ENCODE data around the gene COL9A1. TPM values are rescaled to one million over a fixed set of nuclear protein-coding genes. Genes with fewer than 3 reads are reported as not detected.

Gene COL9A1
- total RNA-seq, 1 experiment from 2014 or later, result not detected

DNA sequence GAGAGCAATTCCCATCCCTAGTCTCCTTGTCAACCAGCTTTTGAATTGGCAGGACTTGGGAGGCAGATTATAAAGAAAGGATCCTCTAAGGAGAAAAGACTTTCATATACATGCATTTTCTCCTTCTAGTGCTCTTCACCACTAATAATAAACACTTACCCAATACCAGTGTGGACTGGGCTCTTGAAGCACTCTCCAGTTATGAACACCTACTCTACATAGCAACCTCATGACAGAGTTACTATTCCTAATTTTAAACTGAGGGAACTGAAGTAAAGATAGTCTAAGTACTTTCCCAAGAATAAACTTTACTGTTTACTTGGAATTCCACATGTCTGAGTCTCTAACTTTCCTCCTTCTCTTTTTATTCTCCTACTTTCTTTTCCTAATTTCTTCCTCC, 4.8 kb downstream of the COL9A1 start:
- no peak overlapping the region for H3K27ac Mint-ChIP-seq (ENCODE audit: unreplicated experiment)

DNA sequence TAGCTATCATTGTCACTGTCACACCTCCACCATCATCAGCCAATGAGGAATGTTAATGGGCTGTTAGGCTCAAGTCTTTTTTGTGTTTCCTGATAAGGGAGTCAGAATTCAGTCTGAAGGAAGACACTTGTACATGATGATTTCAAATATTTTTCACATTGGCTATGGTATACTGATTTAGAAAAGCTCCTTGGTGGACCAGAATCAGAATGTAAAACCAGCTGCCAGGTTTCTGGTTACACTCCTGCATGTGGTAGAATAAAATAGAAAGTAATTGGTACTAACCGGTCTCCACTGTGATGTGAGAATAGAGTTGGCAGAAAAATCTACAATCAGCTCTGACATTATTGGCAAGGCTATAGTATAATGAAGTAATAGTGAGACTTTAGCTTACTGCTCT, 10.7 kb downstream of the COL9A1 start:
- Mint-ChIP-seq H3K4me3 (ENCODE audit: unreplicated experiment) (no peak overlapping the region), H3K36me3 (ENCODE audit: insufficient read depth, unreplicated experiment) (no peaks in the 10 kb centered on the region), H3K4me1 (ENCODE audit: low read depth, unreplicated experiment) (no peaks in the 10 kb centered on the region), H3K27me3 (ENCODE audit: insufficient read depth, unreplicated experiment) (peaks cover 7% of the 10 kb centered on the region), H3K9me3 (ENCODE audit: unreplicated experiment) (no peaks in the 10 kb centered on the region), H3K27ac (ENCODE audit: unreplicated experiment) (no peak overlapping the region)
- no peak overlapping the region for H3K4me3 ChIP-seq (ENCODE audit: low read depth, low read length)
- H3K27me3 ChIP-seq (replicated peaks; ENCODE audit: control insufficient read depth, insufficient read depth, low read length), result no peaks in the 10 kb centered on the region
- no peaks in the 10 kb centered on the region for H3K4me1 ChIP-seq
- ChIA-PET CTCF (interaction anchor here (0.6 kb wide), 2 partner anchors 61 to 361 kb away, joined by 3 to 5 read pairs; no protein-coding TSS in a partner anchor), POLR2A (no interaction called here)
- TF ChIP-seq, protein P1, sequence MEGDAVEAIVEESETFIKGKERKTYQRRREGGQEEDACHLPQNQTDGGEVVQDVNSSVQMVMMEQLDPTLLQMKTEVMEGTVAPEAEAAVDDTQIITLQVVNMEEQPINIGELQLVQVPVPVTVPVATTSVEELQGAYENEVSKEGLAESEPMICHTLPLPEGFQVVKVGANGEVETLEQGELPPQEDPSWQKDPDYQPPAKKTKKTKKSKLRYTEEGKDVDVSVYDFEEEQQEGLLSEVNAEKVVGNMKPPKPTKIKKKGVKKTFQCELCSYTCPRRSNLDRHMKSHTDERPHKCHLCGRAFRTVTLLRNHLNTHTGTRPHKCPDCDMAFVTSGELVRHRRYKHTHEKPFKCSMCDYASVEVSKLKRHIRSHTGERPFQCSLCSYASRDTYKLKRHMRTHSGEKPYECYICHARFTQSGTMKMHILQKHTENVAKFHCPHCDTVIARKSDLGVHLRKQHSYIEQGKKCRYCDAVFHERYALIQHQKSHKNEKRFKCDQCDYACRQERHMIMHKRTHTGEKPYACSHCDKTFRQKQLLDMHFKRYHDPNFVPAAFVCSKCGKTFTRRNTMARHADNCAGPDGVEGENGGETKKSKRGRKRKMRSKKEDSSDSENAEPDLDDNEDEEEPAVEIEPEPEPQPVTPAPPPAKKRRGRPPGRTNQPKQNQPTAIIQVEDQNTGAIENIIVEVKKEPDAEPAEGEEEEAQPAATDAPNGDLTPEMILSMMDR (IDR thresholded peaks at IDR 0.05; ENCODE audit: insufficient read depth in 1 of 2, low read depth in 1 of 2, low read length in 1 of 2, severe bottlenecking in 1 of 2, unreplicated experiment in 1 of 2), result no peak
- DNase-seq, result no peak
- no peaks in the 10 kb centered on the region for H3K9me3 ChIP-seq
- no TSS peak for BruUV-seq (replicated peaks)
- H3K36me3 ChIP-seq (ENCODE audit: control insufficient read depth, insufficient read depth, low read length), result no peaks in the 10 kb centered on the region
- intact Hi-C loops (cut with micrococcal nuclease; ENCODE audit: unreplicated experiment), result no loop called here

More for the DNA sequence above, 4.8 kb downstream of the COL9A1 start:
- H3K27me3 ChIP-seq (replicated peaks; ENCODE audit: control insufficient read depth, insufficient read depth, low read length), result no peaks in the 10 kb centered on the region
- Mint-ChIP-seq H3K4me3 (ENCODE audit: unreplicated experiment) (no peak overlapping the region), H3K36me3 (ENCODE audit: insufficient read depth, unreplicated experiment) (no peaks in the 10 kb centered on the region), H3K4me1 (ENCODE audit: low read depth, unreplicated experiment) (no peaks in the 10 kb centered on the region), H3K27me3 (ENCODE audit: insufficient read depth, unreplicated experiment) (peaks cover 19% of the 10 kb centered on the region), H3K9me3 (ENCODE audit: unreplicated experiment) (no peaks in the 10 kb centered on the region)
- BruUV-seq (replicated peaks), result no TSS peak
- 0 out of 2 replicates have a peak, but pooled peaks cover 3% of the 10 kb centered on the region for H3K9me3 ChIP-seq
- intact Hi-C loops (cut with micrococcal nuclease; ENCODE audit: unreplicated experiment), result no loop called here
- ChIA-PET CTCF (no interaction called here), POLR2A (no interaction called here)
- no peak for DNase-seq
- H3K36me3 ChIP-seq (ENCODE audit: control insufficient read depth, insufficient read depth, low read length), result no peaks in the 10 kb centered on the region
- no peak overlapping the region for H3K4me3 ChIP-seq (ENCODE audit: low read depth, low read length)
- TF ChIP-seq, protein P1 (IDR thresholded peaks at IDR 0.05; ENCODE audit: insufficient read depth in 1 of 2, low read depth in 1 of 2, low read length in 1 of 2, severe bottlenecking in 1 of 2, unreplicated experiment in 1 of 2), result no peak
- no peaks in the 10 kb centered on the region for H3K4me1 ChIP-seq

DNA sequence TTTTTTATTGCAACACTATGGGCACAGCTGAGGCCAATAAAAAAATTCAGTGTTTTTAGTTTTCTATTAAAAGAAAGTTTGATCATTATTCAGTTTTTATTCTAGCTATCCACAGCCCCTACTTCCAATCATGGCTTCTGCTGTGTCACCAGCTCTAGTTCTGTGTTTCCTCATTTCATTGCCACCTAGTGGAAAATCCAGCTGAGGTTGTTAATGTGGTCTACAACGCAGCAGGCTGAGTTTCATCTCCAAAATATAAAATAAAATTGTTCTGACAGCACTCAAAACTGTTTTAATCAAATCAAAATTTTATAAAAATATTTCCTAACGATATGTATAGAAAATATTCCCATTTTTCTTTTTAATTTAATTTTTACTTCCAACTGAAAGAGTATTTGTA, 13.6 kb downstream of the COL9A1 start:
- Histone ChIP-seq H3K4me1 (no peaks in the 10 kb centered on the region), H3K27me3 (replicated peaks; ENCODE audit: control insufficient read depth, insufficient read depth, low read length) (no peaks in the 10 kb centered on the region), H3K9me3 (no peaks in the 10 kb centered on the region), H3K4me3 (ENCODE audit: low read depth, low read length) (no peak overlapping the region), H3K36me3 (ENCODE audit: control insufficient read depth, insufficient read depth, low read length) (no peaks in the 10 kb centered on the region)
- H3K4me3 Mint-ChIP-seq (ENCODE audit: unreplicated experiment), result no peak overlapping the region
- BruUV-seq (replicated peaks), result no TSS peak
- no peak for DNase-seq
- ChIA-PET POLR2A (no interaction called here), CTCF (interaction anchor here (1.8 kb wide), 1 partner anchor 68 kb away, joined by 24 read pairs; no protein-coding TSS in a partner anchor)
- H3K4me1 Mint-ChIP-seq (ENCODE audit: low read depth, unreplicated experiment), result no peaks in the 10 kb centered on the region
- no peak overlapping the region for H3K27ac Mint-ChIP-seq (ENCODE audit: unreplicated experiment)
- H3K27me3 Mint-ChIP-seq (ENCODE audit: insufficient read depth, unreplicated experiment), result peaks cover 2% of the 10 kb centered on the region
- TF ChIP-seq, protein P1 (IDR thresholded peaks at IDR 0.05; ENCODE audit: insufficient read depth in 1 of 2, low read depth in 1 of 2, low read length in 1 of 2, severe bottlenecking in 1 of 2, unreplicated experiment in 1 of 2), result peak; percentile 10 to 27
- H3K9me3 Mint-ChIP-seq (ENCODE audit: unreplicated experiment), result no peaks in the 10 kb centered on the region
- H3K36me3 Mint-ChIP-seq (ENCODE audit: insufficient read depth, unreplicated experiment), result no peaks in the 10 kb centered on the region
- intact Hi-C loops (cut with micrococcal nuclease; ENCODE audit: unreplicated experiment), result loop anchor here (1.0 kb wide), 1 partner anchor 68 kb away; no protein-coding TSS in a partner anchor
